ENCODE measurements around the gene SPON1.

Gene SPON1

GRCh38 chr11:14300661-14301304 lies 338.3 kb downstream of the SPON1 start:
- TF ChIP-seq CTCF (conservative IDR thresholded peaks at IDR 0.05): peak; percentile 89
- no peak overlapping the region for H3K27ac ChIP-seq

GRCh38 chr11:14304601-14305000 lies 342.1 kb downstream of the SPON1 start:
- no peak for TF ChIP-seq CTCF (conservative IDR thresholded peaks at IDR 0.05)
- H3K27ac ChIP-seq: no peak overlapping the region

DNA sequence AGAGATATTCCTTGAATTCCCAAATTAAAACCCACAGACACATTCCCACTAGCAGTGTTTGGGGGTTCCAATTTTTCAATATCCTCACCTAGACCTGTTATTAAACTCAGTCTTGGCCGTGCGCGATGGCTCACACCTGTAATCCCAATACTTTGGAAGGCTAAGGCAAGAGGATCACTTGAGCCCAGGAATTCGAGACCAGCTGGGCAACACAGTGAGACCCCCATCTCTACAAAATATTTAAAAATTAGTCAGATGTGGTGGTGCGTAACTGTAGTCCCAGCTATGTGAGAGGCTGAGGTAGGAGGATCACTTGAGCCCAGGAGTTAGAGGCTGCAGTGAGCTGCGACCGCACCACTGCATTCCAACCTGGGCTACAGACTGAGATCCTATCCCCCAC lies 343.1 kb downstream of the SPON1 start:
- no peak overlapping the region for H3K27ac ChIP-seq
- TF ChIP-seq CTCF (conservative IDR thresholded peaks at IDR 0.05): no peak

DNA sequence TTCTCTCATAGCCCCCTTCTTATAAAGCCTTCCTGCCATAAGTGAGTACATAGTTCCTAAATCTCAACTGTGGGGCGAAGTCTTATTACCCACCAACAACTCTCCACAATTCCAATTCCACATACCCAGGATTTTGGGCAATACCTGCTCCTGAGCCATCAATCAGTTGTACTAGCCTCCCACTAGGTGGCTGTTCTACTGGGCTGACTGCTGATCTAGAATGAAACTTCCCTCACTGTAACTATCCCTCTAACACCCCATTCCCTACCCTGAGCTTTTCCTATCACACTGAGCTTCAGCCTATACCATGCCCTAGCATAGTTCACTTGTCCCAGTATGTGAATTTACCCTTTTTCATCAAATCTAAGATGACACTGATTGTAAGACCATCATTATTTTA lies 344.0 kb downstream of the SPON1 start:
- H3K27ac ChIP-seq: no peak overlapping the region

GRCh38 chr11:14308114-14308896 lies 345.8 kb downstream of the SPON1 start:
- TF ChIP-seq CTCF (conservative IDR thresholded peaks at IDR 0.05): peak; percentile 76
- H3K27ac ChIP-seq: peak overlapping the region; percentile 44; the same call in 1 of the 2 replicates

More for the DNA sequence above, 344.0 kb downstream of the SPON1 start:
- no peak; the same call in 1 of the 2 replicates for TF ChIP-seq CTCF (conservative IDR thresholded peaks at IDR 0.05)

- peak; percentile 28 for TF ChIP-seq CTCF (conservative IDR thresholded peaks at IDR 0.05)
- H3K27ac ChIP-seq: peak overlapping the region; percentile 44; the same call in 1 of the 2 replicates
These were observed 346.4 kb downstream of the SPON1 start for GRCh38 chr11:14308897-14309387.

DNA sequence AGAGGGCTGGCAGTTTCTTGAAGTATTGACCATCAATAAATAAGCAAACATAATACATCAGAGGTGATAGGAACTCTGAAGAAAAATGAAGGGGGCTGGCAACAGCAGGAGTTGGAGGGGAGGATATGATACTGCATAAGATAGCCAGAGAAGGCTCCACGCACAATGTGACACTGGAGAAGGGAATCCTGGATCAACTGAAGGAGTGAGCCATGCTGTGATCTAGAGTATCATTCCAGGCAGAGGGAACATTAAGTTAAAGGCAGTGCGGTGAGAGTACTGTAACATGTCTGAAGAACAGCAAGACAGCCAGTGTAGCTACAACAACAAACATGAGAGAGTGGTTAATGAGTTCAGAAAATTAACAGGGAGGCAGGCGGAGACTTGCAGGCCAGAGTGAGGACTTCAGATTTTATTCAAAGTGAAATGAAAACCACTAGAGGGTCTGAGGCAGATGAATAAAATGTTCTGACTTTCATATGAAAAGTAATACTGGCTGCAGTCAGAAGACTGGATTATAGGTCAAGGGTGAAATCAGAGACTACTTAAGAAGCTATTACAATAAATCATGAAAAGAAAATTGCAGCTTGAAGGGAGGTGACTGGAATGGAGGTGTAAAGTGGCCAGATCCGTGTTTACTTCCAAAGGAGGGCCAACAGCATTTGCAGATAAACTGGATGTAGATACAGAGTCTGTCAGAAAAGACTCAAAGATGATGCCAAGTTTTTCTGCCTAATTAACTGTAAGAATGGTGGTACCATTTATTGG lies 347.1 kb downstream of the SPON1 start:
- H3K27ac ChIP-seq: no peak overlapping the region
- TF ChIP-seq CTCF (conservative IDR thresholded peaks at IDR 0.05): no peak

Measured in VCaP (cell line).